GM20000 (cell line): ENCODE measurements around the gene SGCB.

Experiments used
- DNase-seq: peaks from one replicate; pipeline ENCODE4 v3.0.0; 2012; ENCODE audit warnings: low spot score
- TF ChIP-seq, protein P1 (sequence below): IDR thresholded peaks from 2 replicates; pipeline ENCODE4 v1.5.1; 2012; ENCODE audit warnings: mild to moderate bottlenecking, control low read depth; ENCODE audit errors: extremely low read depth, missing control alignments

SGCB gene

DNA sequence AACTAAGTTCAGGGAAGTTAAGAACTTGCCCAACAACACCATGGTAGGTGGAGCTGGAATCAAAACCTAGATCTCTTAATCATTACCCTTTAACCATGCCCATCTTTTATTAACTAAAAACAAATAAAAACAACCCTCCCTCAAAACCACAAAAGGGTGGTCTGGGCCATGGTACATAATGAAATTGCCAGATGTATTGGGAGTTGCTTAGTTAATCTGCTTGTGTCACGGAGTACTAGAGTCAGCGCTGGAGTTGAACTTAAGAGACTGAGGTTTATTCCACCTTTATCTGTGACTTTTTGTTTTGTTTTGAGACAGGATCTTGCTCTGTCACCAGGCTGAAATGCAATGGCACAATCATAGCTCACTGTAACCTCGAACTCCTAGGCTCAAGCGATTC lies 31.2 kb downstream of the SGCB start:
- TF ChIP-seq, protein P1, sequence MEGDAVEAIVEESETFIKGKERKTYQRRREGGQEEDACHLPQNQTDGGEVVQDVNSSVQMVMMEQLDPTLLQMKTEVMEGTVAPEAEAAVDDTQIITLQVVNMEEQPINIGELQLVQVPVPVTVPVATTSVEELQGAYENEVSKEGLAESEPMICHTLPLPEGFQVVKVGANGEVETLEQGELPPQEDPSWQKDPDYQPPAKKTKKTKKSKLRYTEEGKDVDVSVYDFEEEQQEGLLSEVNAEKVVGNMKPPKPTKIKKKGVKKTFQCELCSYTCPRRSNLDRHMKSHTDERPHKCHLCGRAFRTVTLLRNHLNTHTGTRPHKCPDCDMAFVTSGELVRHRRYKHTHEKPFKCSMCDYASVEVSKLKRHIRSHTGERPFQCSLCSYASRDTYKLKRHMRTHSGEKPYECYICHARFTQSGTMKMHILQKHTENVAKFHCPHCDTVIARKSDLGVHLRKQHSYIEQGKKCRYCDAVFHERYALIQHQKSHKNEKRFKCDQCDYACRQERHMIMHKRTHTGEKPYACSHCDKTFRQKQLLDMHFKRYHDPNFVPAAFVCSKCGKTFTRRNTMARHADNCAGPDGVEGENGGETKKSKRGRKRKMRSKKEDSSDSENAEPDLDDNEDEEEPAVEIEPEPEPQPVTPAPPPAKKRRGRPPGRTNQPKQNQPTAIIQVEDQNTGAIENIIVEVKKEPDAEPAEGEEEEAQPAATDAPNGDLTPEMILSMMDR: no peak
- no peak for DNase-seq

DNA sequence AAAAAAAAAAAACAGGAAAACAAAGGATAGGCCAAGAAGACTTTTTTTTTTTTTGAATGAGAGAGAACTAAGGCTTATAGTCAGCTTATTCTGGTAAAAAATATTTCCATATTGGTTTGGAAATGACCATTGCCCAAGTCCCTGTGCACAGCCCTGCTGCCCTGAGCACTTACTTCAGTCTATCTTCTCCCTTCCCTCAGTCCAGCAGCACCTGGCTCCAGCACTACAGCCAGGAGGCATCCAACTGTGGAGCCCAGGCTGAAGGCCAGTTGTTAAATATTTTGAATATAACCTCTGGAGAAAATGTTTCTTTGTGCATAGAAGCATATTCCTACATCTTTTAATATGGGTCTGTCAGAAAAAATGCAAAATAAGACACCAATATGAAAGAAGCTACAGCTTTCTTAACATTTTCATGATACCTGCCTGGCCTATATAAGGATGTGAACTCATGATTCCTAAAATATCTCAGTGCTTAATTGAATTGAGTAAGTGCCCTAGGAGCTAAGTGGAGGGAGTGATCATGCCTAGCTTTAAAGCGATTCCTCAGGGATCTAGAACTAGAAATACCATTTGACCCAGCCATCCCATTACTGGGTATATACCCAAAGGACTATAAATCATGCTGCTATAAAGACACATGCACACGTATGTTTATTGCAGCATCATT lies 32.4 kb downstream of the SGCB start:
- no peak for DNase-seq
- TF ChIP-seq, protein P1: no peak

DNA sequence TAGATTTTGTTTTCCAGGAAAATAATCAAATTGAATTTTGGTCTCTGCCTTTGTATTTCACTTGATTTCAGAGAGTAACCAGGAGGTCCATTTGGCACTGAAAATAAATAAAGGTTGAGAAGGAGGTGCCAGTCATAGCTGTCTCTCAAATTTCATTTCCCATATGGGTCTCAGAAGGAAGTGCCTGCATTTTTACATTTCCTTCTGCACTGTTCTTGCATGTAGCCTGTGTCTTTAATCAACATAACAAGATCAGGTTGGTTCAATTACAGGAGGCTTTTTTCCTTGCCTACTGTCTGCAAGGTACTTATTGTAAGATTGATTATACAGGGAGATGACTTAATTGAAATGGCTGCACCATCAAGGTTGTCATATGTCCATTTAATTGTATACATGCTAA lies 33.7 kb downstream of the SGCB start:
- DNase-seq: no peak
- TF ChIP-seq, protein P1: no peak

DNA sequence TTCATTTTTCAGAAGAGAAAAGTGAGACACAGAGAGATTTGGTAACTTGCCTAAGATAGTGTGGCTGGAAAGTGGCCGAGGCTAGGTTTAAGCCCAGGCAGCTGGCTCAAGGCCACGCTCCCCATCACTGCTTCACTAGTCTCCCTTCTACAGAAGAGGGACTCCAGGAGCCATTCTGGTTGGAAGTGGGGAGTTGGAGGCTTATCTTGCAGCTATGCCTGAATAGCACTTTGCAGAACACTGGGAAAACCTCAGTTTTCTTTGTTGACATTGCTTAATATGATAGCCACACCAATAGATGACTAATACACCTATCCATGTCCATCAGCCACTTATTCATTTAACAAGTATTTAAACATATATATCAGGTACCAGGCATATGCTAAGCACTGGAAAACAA lies 36.5 kb downstream of the SGCB start:
- no peak for DNase-seq
- TF ChIP-seq, protein P1: no peak

DNA sequence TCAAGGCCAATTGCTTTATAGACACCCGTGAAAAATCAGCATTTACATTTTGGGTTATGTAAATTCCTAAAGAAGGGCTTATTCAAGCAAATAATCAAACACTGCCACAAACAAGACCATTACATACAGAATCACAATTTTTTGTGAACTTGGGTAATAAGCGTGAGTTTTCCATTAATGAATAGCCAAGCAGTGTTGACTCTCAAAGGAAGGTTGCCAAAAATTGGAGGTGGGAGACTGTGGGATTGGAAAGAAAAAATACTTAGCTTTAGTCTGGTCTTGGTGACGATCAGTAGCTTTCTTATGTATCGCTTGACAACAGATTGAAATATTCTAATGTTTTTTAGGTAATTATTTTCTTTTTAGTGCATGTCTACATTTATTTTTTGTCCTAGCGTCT lies 38.8 kb downstream of the SGCB start:
- DNase-seq: no peak
- TF ChIP-seq, protein P1: no peak

DNA sequence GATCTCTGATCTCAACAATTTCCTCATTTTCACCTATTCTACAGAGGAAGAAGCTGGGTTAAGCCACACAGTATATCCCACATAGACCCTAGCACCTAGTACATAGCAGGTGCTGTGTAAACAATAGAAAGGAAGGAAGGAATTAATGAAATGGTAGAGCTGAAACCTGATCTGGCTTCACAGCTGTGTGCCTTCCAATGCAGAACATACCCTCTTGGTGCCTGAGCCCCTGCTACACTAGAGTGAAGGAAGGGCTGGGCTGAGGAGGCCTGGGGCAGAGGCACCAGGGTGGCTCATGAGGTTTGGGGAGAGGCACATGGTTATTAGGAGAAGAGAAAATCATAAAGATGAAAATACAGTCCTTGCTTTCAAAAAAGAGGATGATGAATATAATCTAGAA lies 39.3 kb downstream of the SGCB start:
- no peak for DNase-seq

DNA sequence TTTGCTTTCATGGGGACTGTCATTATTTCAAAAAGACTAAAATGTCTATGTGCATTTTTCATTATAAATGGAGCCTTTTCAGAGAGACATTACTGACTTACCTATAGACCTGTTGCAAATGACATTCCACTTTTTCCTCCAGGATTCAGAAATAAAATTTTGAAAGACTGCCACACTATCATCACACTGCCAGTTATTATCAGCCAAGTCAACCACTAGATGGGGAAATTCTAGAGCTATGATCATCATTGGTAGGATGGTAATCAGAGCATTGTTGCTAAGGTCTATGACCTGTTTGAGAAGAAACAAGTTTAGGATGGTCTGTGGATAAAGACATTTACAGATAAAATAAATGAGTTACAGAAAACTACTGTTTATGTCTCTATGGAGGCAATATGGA lies 40.5 kb downstream of the SGCB start:
- TF ChIP-seq, protein P1: no peak
- no peak for DNase-seq

More for the DNA sequence above, 39.3 kb downstream of the SGCB start:
- TF ChIP-seq, protein P1: no peak
